Thyroid gland (tissue), 4 donors: Measurements from ENCODE around the gene CEP120. TPM values are rescaled to one million over a fixed set of nuclear protein-coding genes. Genes with fewer than 3 reads are reported as not detected.

Experiments used
- DNase-seq, 2 donors: peaks; one replicate each; pipeline ENCODE4 v3.0.0-alpha.2; 2019
- H3K27ac ChIP-seq, 3 donors: fragments of 200-600 bp; sonication (generic); 1 replicate in 2 of 3; 2 replicates in 1 of 3; pipeline ENCODE4 v1.5.1; 2016 to 2019; ENCODE audit warnings: mild to moderate bottlenecking in 1 of 3, moderate library complexity in 1 of 3
- H3K27me3 ChIP-seq: fragments of 200-600 bp; sonication (generic); one replicate; pipeline ENCODE4 v1.5.1; 2019
- H3K36me3 ChIP-seq, 2 donors: fragments of 200-600 bp; sonication (generic); one replicate each; pipeline ENCODE4 v1.5.1; 2016 to 2019
- H3K4me1 ChIP-seq, 2 donors: fragments of 200-600 bp; sonication (generic); one replicate each; pipeline ENCODE4 v1.5.1; 2017 to 2019
- H3K4me3 ChIP-seq, 3 donors: fragments of 200-600 bp; sonication (generic); replicated peaks in 1 of 3; 1 replicate in 2 of 3; 2 replicates in 1 of 3; pipeline ENCODE4 v1.5.1; 2016; ENCODE audit warnings: mild to moderate bottlenecking in 1 of 3
- H3K9me3 ChIP-seq: fragments of 200-600 bp; sonication (generic); one replicate; pipeline ENCODE4 v1.5.1; 2017
- CTCF ChIP-seq, 6 experiments: fragments of 200-600 bp in 3 of 6; fragments of 450-650 bp in 3 of 6; sonication (generic) in 3 of 6; IDR thresholded peaks; one replicate each; pipeline ENCODE4 v1.5.1; 2016 to 2019; ENCODE audit warnings: antibody characterized with exemption in 6 of 6, mild to moderate bottlenecking in 2 of 6, inconsistent platforms in 1 of 6, moderate library complexity in 1 of 6
- POLR2A ChIP-seq, 2 donors: fragments of 450-650 bp; IDR thresholded peaks; one replicate each; pipeline ENCODE4 v1.6.1; 2017; ENCODE audit warnings: antibody characterized with exemption in 2 of 2, mild to moderate bottlenecking in 2 of 2, moderate library complexity in 1 of 2
- WGBS, 2 donors: methylation state at CpG; one replicate each; pipeline ENCODE4 v1.1.5; 2017; 5-methylcytosine and 5-hydroxymethylcytosine counted together
- intact Hi-C: fragments of 100-400 bp; cut with DNase I; formaldehyde crosslinking; loops from one replicate; pipeline ENCODE4 v1.15.1; 2023
- total RNA-seq, 4 donors: library from RNA; depleted of rRNA; stranded (reverse); fragments of >200 nt; gene quantifications; one replicate each; pipeline ENCODE4 v1.2.3, GENCODE V29; 2016

CEP120 gene
- total RNA-seq, 4 donors from 2014 or later = 21.7 to 32.0 (median 23.6) TPM

- TF ChIP-seq CTCF (IDR thresholded peaks at IDR 0.05) (no peak), POLR2A (IDR thresholded peaks at IDR 0.05) (no peak)
- H3K4me1 ChIP-seq = no peaks in the 10 kb centered on the region
- H3K27ac ChIP-seq = no peak overlapping the region
- H3K27me3 ChIP-seq = no peaks in the 10 kb centered on the region
- no peak for DNase-seq
- H3K4me3 ChIP-seq = no peak overlapping the region
- no peaks in the 10 kb centered on the region for H3K9me3 ChIP-seq
- 78 to 88% methylated on average over 1 of the region's 1 CpG for WGBS, 2 donors
- intact Hi-C loops = no loop called here
- H3K36me3 ChIP-seq = no peaks in the 10 kb centered on the region
Observed at GRCh38 chr5:123456242-123456641, 33.0 kb upstream of the CEP120 start.

- intact Hi-C loops = no loop called here
- TF ChIP-seq POLR2A (IDR thresholded peaks at IDR 0.05) (no peak), CTCF (IDR thresholded peaks at IDR 0.05) (no peak)
- Histone ChIP-seq H3K27ac (no peak overlapping the region), H3K4me1 (no peaks in the 10 kb centered on the region), H3K4me3 (no peak overlapping the region), H3K27me3 (no peaks in the 10 kb centered on the region), H3K36me3 (no peaks in the 10 kb centered on the region), H3K9me3 (no peaks in the 10 kb centered on the region)
- WGBS, 2 donors = 81 to 82% methylated on average over 2 of the region's 2 CpGs
- no peak for DNase-seq
Observed at GRCh38 chr5:123455640-123456039, 32.4 kb upstream of the CEP120 start.

- Histone ChIP-seq H3K36me3 (no peaks in the 10 kb centered on the region), H3K27me3 (no peaks in the 10 kb centered on the region), H3K4me1 (no peaks in the 10 kb centered on the region), H3K27ac (no peak overlapping the region), H3K9me3 (no peaks in the 10 kb centered on the region), H3K4me3 (no peak overlapping the region)
- no peak for DNase-seq
- WGBS, 2 donors = 76 to 86% methylated on average over 3 of the region's 3 CpGs
- intact Hi-C loops = no loop called here
- no peak for TF ChIP-seq POLR2A (IDR thresholded peaks at IDR 0.05)
- no peak for TF ChIP-seq CTCF (IDR thresholded peaks at IDR 0.05)
Observed at GRCh38 chr5:123455095-123455494, 31.9 kb upstream of the CEP120 start.

- WGBS, 2 donors = 80 to 84% methylated on average over 1 of the region's 1 CpG
- intact Hi-C loops = no loop called here
- TF ChIP-seq POLR2A (IDR thresholded peaks at IDR 0.05) (no peak), CTCF (IDR thresholded peaks at IDR 0.05) (no peak)
- Histone ChIP-seq H3K27ac (no peak overlapping the region), H3K27me3 (no peaks in the 10 kb centered on the region), H3K36me3 (no peaks in the 10 kb centered on the region), H3K4me3 (no peak overlapping the region), H3K4me1 (no peaks in the 10 kb centered on the region), H3K9me3 (no peaks in the 10 kb centered on the region)
- DNase-seq = no peak
Observed at GRCh38 chr5:123454259-123454911, 31.2 kb upstream of the CEP120 start.

GRCh38 chr5:123452401-123452800 is 29.2 kb upstream of the CEP120 start:
- no peak overlapping the region for H3K4me3 ChIP-seq
- WGBS, 2 donors = 77 to 78% methylated on average over 4 of the region's 4 CpGs

More at GRCh38 chr5:123452401-123452800, 29.2 kb upstream of the CEP120 start:
- Histone ChIP-seq H3K9me3 (no peaks in the 10 kb centered on the region), H3K4me1 (no peaks in the 10 kb centered on the region), H3K27me3 (no peaks in the 10 kb centered on the region), H3K27ac (no peak overlapping the region), H3K36me3 (no peaks in the 10 kb centered on the region)
- DNase-seq = no peak
- no peak for TF ChIP-seq CTCF (IDR thresholded peaks at IDR 0.05)
- no peak for TF ChIP-seq POLR2A (IDR thresholded peaks at IDR 0.05)
- intact Hi-C loops = no loop called here
